ENCODE measurements around the gene NAXE. TPM values are rescaled to one million over a fixed set of nuclear protein-coding genes. Genes with fewer than 3 reads are reported as not detected.
A peak's percentile ranks its signal among the peaks of the same experiment; 100 is the strongest.

The NAXE gene
- total RNA-seq, 1 donor from 2014 or later: 83.8 TPM

- Histone ChIP-seq H3K4me3 (ENCODE audit: low read depth, low read length) (no peak overlapping the region), H3K27me3 (ENCODE audit: control insufficient read depth, insufficient read depth, low read length) (no peaks in the 10 kb centered on the region), H3K36me3 (ENCODE audit: control insufficient read depth, insufficient read depth, low read length) (no peaks in the 10 kb centered on the region)
- no peak for DNase-seq (ENCODE audit: low read depth)
- no peak for TF ChIP-seq CTCF (IDR thresholded peaks at IDR 0.05; ENCODE audit: insufficient read depth, low read length, poor library complexity, severe bottlenecking)
Measured at GRCh38 chr1:156547982-156548381, 43.6 kb upstream of the NAXE start.

GRCh38 chr1:156549390-156549789 lies 42.2 kb upstream of the NAXE start:
- DNase-seq (ENCODE audit: low read depth): no peak
- Histone ChIP-seq H3K36me3 (ENCODE audit: control insufficient read depth, insufficient read depth, low read length) (peaks cover 1% of the 10 kb centered on the region), H3K4me3 (ENCODE audit: low read depth, low read length) (no peak overlapping the region), H3K27me3 (ENCODE audit: control insufficient read depth, insufficient read depth, low read length) (no peaks in the 10 kb centered on the region)
- no peak for TF ChIP-seq CTCF (IDR thresholded peaks at IDR 0.05; ENCODE audit: insufficient read depth, low read length, poor library complexity, severe bottlenecking)

GRCh38 chr1:156549831-156550230 lies 41.7 kb upstream of the NAXE start:
- no peaks in the 10 kb centered on the region for H3K27me3 ChIP-seq (ENCODE audit: control insufficient read depth, insufficient read depth, low read length)
- no peak for DNase-seq (ENCODE audit: low read depth)
- H3K4me3 ChIP-seq (ENCODE audit: low read depth, low read length): no peak overlapping the region
- TF ChIP-seq CTCF (IDR thresholded peaks at IDR 0.05; ENCODE audit: insufficient read depth, low read length, poor library complexity, severe bottlenecking): no peak
- H3K36me3 ChIP-seq (ENCODE audit: control insufficient read depth, insufficient read depth, low read length): peaks cover 1% of the 10 kb centered on the region

GRCh38 chr1:156550346-156550745 lies 41.2 kb upstream of the NAXE start:
- no peaks in the 10 kb centered on the region for H3K27me3 ChIP-seq (ENCODE audit: control insufficient read depth, insufficient read depth, low read length)
- H3K36me3 ChIP-seq (ENCODE audit: control insufficient read depth, insufficient read depth, low read length): peaks cover 1% of the 10 kb centered on the region
- no peak for TF ChIP-seq CTCF (IDR thresholded peaks at IDR 0.05; ENCODE audit: insufficient read depth, low read length, poor library complexity, severe bottlenecking)
- no peak for DNase-seq (ENCODE audit: low read depth)
- H3K4me3 ChIP-seq (ENCODE audit: low read depth, low read length): no peak overlapping the region

GRCh38 chr1:156551066-156551643 lies 40.4 kb upstream of the NAXE start:
- Histone ChIP-seq H3K36me3 (ENCODE audit: control insufficient read depth, insufficient read depth, low read length) (peaks cover 1% of the 10 kb centered on the region), H3K27me3 (ENCODE audit: control insufficient read depth, insufficient read depth, low read length) (no peaks in the 10 kb centered on the region), H3K4me3 (ENCODE audit: low read depth, low read length) (no peak overlapping the region)
- no peak for DNase-seq (ENCODE audit: low read depth)
- no peak for TF ChIP-seq CTCF (IDR thresholded peaks at IDR 0.05; ENCODE audit: insufficient read depth, low read length, poor library complexity, severe bottlenecking)

GRCh38 chr1:156551869-156552268 lies 39.7 kb upstream of the NAXE start:
- Histone ChIP-seq H3K36me3 (ENCODE audit: control insufficient read depth, insufficient read depth, low read length) (peaks cover 1% of the 10 kb centered on the region), H3K27me3 (ENCODE audit: control insufficient read depth, insufficient read depth, low read length) (no peaks in the 10 kb centered on the region), H3K4me3 (ENCODE audit: low read depth, low read length) (no peak overlapping the region)
- no peak for TF ChIP-seq CTCF (IDR thresholded peaks at IDR 0.05; ENCODE audit: insufficient read depth, low read length, poor library complexity, severe bottlenecking)
- peak; percentile 14 for DNase-seq (ENCODE audit: low read depth)
